Endodermal cell (in vitro differentiated cells): ENCODE measurements around the gene ABITRAM. TPM values are rescaled to one million over a fixed set of nuclear protein-coding genes. Genes with fewer than 3 reads are reported as not detected.

Experiments used
- DNase-seq: peaks from one replicate; pipeline ENCODE4 v3.0.0-alpha.2; 2017
- H3K27ac ChIP-seq: 2 replicates; pipeline ENCODE4 v1.5.1; 2013; ENCODE audit warnings: mild to moderate bottlenecking, low read depth, low read length, moderate library complexity
- H3K27me3 ChIP-seq: 2 replicates; pipeline ENCODE4 v1.6.1; 2013; ENCODE audit warnings: mild to moderate bottlenecking, low read length, moderate library complexity; ENCODE audit not compliant: insufficient read depth, control insufficient read depth, poor library complexity, severe bottlenecking
- H3K36me3 ChIP-seq: 2 replicates; pipeline ENCODE4 v1.7.0; 2013; ENCODE audit warnings: mild to moderate bottlenecking, low read length, moderate library complexity; ENCODE audit not compliant: control insufficient read depth, insufficient read depth
- H3K4me1 ChIP-seq: one replicate; pipeline ENCODE4 v1.7.0; 2013; ENCODE audit warnings: low read length; ENCODE audit not compliant: control insufficient read depth, insufficient read depth
- H3K4me3 ChIP-seq: 2 replicates; pipeline ENCODE4 v1.5.1; 2013; ENCODE audit warnings: mild to moderate bottlenecking, low read length, moderate library complexity
- H3K9ac ChIP-seq: 2 replicates; pipeline ENCODE4 v1.6.1; 2013; ENCODE audit warnings: mild to moderate bottlenecking, low read length, moderate library complexity; ENCODE audit not compliant: poor library complexity, severe bottlenecking; ENCODE audit errors: extremely low read depth
- H3K9me3 ChIP-seq: 2 replicates; pipeline ENCODE4 v1.6.1; 2013; ENCODE audit warnings: mild to moderate bottlenecking, low read length, moderate library complexity; ENCODE audit not compliant: control insufficient read depth
- H3K27ac Mint-ChIP-seq: 2 replicates; pipeline ENCODE4 v1.8.0; 2020; ENCODE audit warnings: mixed read lengths
- H3K27me3 Mint-ChIP-seq: 2 replicates; pipeline ENCODE4 v1.8.0; 2021; ENCODE audit warnings: mild to moderate bottlenecking, mixed read lengths; ENCODE audit not compliant: insufficient read depth
- H3K36me3 Mint-ChIP-seq: 2 replicates; pipeline ENCODE4 v1.8.0; 2020; ENCODE audit warnings: low read depth, mixed read lengths
- H3K4me1 Mint-ChIP-seq: 2 replicates; pipeline ENCODE4 v1.8.0; 2020; ENCODE audit warnings: mixed read lengths
- H3K4me3 Mint-ChIP-seq: 2 replicates; pipeline ENCODE4 v1.8.0; 2020; ENCODE audit warnings: mild to moderate bottlenecking, moderate library complexity, mixed read lengths
- H3K9me3 Mint-ChIP-seq: 2 replicates; pipeline ENCODE4 v1.8.0; 2020; ENCODE audit warnings: mild to moderate bottlenecking, mixed read lengths
- CTCF ChIP-seq: fragments of 200-600 bp; sonication (generic); conservative IDR thresholded peaks from 2 replicates; pipeline ENCODE4 v1.5.0; 2021; ENCODE audit warnings: antibody characterized with exemption, mild to moderate bottlenecking
- WGBS, 2 experiments: methylation state at CpG; one replicate each; pipeline versions ENCODE4 v1.1.5 to v1.1.7; 2013; ENCODE audit warnings: missing lambda C conversion rate in 2 of 2, mixed read lengths in 1 of 2; ENCODE audit not compliant: insufficient coverage in 1 of 2, insufficient read length in 1 of 2; 5-methylcytosine and 5-hydroxymethylcytosine counted together
- total RNA-seq, 2 donors: library from RNA; stranded (reverse); fragmentation: NEBNext Ultra II Directional in 1 of 2; extraction: Animal tissue kit (Norgen Biotek cat#: 25700) in 1 of 2; gene quantifications; 2 replicates in 1 of 2; 3 replicates in 1 of 2; pipeline ENCODE4 v1.2.1, GENCODE V29; 2021

Gene ABITRAM
- total RNA-seq, 2 donors from 2014 or later: 11.4 to 15.4 TPM

GRCh38 chr9:108960331-108960730 lies 26.1 kb downstream of the ABITRAM start:
- Mint-ChIP-seq H3K9me3 (no peaks in the 10 kb centered on the region), H3K4me1 (peaks cover 9% of the 10 kb centered on the region), H3K4me3 (no peak overlapping the region), H3K27me3 (no peaks in the 10 kb centered on the region), H3K27ac (no peak overlapping the region), H3K36me3 (peaks cover 14% of the 10 kb centered on the region)
- DNase-seq: no peak
- 67 to 76% methylated on average over 3 to 6 of the region's 6 CpGs for WGBS, 2 experiments
- Histone ChIP-seq H3K27ac (no peak overlapping the region), H3K27me3 (no peaks in the 10 kb centered on the region), H3K9me3 (no peaks in the 10 kb centered on the region), H3K9ac (no peak overlapping the region), H3K4me1 (peaks cover 4% of the 10 kb centered on the region), H3K36me3 (peaks cover 25% of the 10 kb centered on the region), H3K4me3 (no peak overlapping the region)
- no peak for TF ChIP-seq CTCF

DNA sequence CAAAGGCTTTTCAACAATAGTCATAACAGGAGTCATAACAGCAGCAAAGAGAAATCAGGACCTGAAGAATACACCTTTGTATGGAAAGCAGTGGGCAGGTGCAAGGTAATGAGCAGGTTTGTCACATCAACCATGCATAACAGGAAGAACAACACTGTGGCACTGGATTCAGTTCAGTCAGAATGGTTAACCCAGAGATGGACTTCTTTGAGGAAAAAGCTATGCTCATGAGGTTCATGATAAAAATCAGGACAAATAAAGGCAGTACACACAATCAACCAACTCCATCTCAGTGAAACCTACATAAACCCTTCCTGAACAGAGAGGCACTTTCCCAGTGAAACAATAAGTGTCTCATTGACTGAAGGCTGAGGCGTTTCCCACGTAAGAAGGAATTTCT lies 27.0 kb downstream of the ABITRAM start:
- H3K4me1 Mint-ChIP-seq: peaks cover 9% of the 10 kb centered on the region
- H3K36me3 ChIP-seq: peaks cover 28% of the 10 kb centered on the region
- H3K27me3 ChIP-seq: no peaks in the 10 kb centered on the region
- 100% methylated on average over 2 of the region's 2 CpGs; no CpG with 5 or more reads in 1 of the 2 experiments for WGBS, 2 experiments
- no peak for TF ChIP-seq CTCF
- H3K9me3 Mint-ChIP-seq: no peaks in the 10 kb centered on the region
- no peak for DNase-seq
- no peak overlapping the region for H3K4me3 Mint-ChIP-seq
- no peak overlapping the region for H3K4me3 ChIP-seq
- peaks cover 4% of the 10 kb centered on the region for H3K4me1 ChIP-seq
- H3K27me3 Mint-ChIP-seq: no peaks in the 10 kb centered on the region
- H3K9ac ChIP-seq: no peak overlapping the region
- H3K27ac ChIP-seq: no peak overlapping the region
- peaks cover 21% of the 10 kb centered on the region for H3K36me3 Mint-ChIP-seq
- no peak overlapping the region for H3K27ac Mint-ChIP-seq
- H3K9me3 ChIP-seq: no peaks in the 10 kb centered on the region

GRCh38 chr9:108963459-108964143 lies 29.4 kb downstream of the ABITRAM start:
- Histone ChIP-seq H3K4me1 (peaks cover 4% of the 10 kb centered on the region), H3K27ac (no peak overlapping the region), H3K9me3 (no peaks in the 10 kb centered on the region), H3K9ac (no peak overlapping the region), H3K27me3 (no peaks in the 10 kb centered on the region), H3K4me3 (no peak overlapping the region), H3K36me3 (peaks cover 37% of the 10 kb centered on the region)
- peaks cover 9% of the 10 kb centered on the region for H3K4me1 Mint-ChIP-seq
- H3K27me3 Mint-ChIP-seq: no peaks in the 10 kb centered on the region
- no peak for DNase-seq
- WGBS, 2 experiments: 95 to 100% methylated on average over 4 of the region's 4 CpGs
- H3K36me3 Mint-ChIP-seq: peaks cover 28% of the 10 kb centered on the region
- no peak overlapping the region for H3K4me3 Mint-ChIP-seq
- TF ChIP-seq CTCF: no peak
- no peak overlapping the region for H3K27ac Mint-ChIP-seq
- no peaks in the 10 kb centered on the region for H3K9me3 Mint-ChIP-seq
